ENCODE data around the gene TXNDC9.
"Not testable (repeated sequence)": the region's sequence is repeated elsewhere in the genome, so short reads cannot be mapped to it uniquely, and the experiment has no call there.

Gene TXNDC9

DNA sequence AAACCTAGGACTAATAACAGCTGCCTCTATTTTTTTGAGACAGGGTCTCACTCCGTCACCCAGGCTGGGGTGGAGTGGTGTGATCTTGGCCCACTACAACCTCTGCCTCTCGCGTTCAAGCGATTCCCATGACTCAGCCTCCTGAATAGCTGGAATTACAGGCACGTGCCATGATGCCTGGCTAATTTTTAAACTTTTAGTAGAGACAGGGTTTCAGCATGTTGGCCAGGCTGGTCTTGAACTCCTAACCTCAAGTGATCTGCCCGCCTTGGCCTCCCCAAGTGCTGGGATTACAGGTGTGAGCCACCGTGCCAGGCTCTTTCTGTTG, 18.3 kb downstream of the TXNDC9 start:
- H3K4me1 ChIP-seq (ENCODE audit: control insufficient read depth, insufficient read depth, low read length); H3K27me3 ChIP-seq (ENCODE audit: control insufficient read depth, insufficient read depth, low read length); H3K9me3 ChIP-seq (replicated peaks; ENCODE audit: low read length); H3K9ac ChIP-seq (ENCODE audit: low read depth, low read length); H3K4me3 ChIP-seq (ENCODE audit: low read length); H3K4me2 ChIP-seq (ENCODE audit: low read length): not testable (repeated sequence)
- H3K36me3 ChIP-seq (ENCODE audit: insufficient read depth, low read length): peaks cover 51% of the 10 kb centered on the region

DNA sequence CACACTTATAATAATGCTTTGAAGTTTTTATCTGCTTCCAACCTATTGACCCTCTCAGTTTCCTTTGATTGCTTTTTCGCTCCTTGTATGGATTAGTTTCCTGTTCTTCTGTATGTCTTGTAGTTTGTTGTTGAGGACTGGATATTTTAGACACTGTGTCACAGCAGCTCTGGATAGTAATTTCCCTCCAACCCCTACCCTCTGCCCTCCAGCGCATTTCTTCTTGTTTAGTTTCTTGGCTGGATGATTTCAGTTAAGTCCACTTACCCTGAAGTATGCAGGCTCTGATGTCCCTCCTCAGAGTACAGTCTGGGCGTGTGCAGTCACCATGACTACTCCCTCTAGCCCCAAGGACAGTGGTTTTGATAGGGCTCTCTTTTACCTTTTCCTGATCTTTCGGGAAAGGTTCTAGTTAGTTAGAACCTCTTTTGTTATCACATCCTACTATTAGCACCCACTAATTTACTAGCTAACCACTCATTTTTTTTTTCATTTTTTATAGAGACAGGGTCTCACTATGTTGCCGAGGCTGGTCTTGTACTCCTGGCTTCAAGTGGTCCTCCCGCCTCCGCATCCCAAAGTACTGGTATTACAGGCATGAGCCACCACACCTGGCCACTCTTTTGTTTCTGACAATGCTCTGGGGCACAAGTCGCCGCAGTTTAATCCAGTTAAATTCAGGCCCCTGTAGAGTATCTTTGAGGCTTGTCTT, 18.8 kb downstream of the TXNDC9 start:
- Histone ChIP-seq H3K4me2 (ENCODE audit: low read length) (no peak overlapping the region), H3K36me3 (ENCODE audit: insufficient read depth, low read length) (peaks cover 48% of the 10 kb centered on the region), H3K4me1 (ENCODE audit: control insufficient read depth, insufficient read depth, low read length) (no peaks in the 10 kb centered on the region), H3K4me3 (ENCODE audit: low read length) (no peak overlapping the region), H3K9me3 (replicated peaks; ENCODE audit: low read length) (no peaks in the 10 kb centered on the region), H3K27me3 (ENCODE audit: control insufficient read depth, insufficient read depth, low read length) (no peaks in the 10 kb centered on the region), H3K9ac (ENCODE audit: low read depth, low read length) (no peak overlapping the region)

DNA sequence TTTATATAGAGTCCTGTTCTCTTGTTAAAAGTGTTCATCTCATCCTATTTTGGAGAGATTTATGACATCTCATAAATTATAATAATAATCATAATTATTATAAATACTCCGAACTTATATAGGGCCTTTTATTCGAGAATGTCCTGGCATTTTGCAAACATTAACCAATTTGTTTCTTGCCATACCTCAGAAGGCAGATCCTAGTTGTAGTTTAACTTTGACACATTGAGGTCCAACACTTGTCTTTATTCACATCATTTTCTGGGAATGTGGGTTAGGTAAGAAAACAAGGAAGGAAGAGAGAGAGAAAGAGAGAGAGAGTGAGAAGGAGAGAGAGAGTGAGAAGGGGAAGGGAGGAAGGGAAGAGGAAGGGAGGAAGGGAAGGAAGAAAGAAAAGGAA, 35.0 kb downstream of the TXNDC9 start, which contains the start of gene LYG1:
TSS of gene LYG1 (minus strand) at position 101 of the 400 bp plus-strand sequence. CDS start 5,527 bp downstream, outside the sequence.
- H3K4me1 ChIP-seq (ENCODE audit: control insufficient read depth, insufficient read depth, low read length); H3K4me2 ChIP-seq (ENCODE audit: low read length); H3K36me3 ChIP-seq (ENCODE audit: insufficient read depth, low read length); H3K9me3 ChIP-seq (replicated peaks; ENCODE audit: low read length); H3K4me3 ChIP-seq (ENCODE audit: low read length); H3K27me3 ChIP-seq (ENCODE audit: control insufficient read depth, insufficient read depth, low read length); H3K9ac ChIP-seq (ENCODE audit: low read depth, low read length): not testable (repeated sequence)

DNA sequence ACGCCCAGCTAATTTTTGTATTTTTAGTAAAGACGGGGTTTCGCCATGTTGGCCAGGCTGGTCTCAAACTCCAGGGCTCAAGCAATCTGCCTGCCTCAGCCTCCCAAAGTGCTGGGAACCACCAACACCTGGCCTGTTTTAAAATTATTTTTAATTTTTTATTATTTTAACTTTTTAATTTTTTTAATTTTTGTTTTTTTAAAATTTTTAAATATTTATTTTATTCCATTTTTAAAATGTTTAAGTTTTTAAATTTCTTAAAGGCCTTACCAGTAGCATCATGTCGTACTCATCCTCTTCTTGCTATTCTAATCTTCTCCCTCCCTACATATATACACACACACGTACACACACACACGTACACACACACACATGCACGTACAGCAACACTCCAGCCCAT, 36.6 kb downstream of the TXNDC9 start:
- Histone ChIP-seq H3K27me3 (ENCODE audit: control insufficient read depth, insufficient read depth, low read length) (no peaks in the 10 kb centered on the region), H3K9ac (ENCODE audit: low read depth, low read length) (no peak overlapping the region), H3K36me3 (ENCODE audit: insufficient read depth, low read length) (peaks cover 4% of the 10 kb centered on the region), H3K4me2 (ENCODE audit: low read length) (no peak overlapping the region), H3K9me3 (replicated peaks; ENCODE audit: low read length) (no peaks in the 10 kb centered on the region), H3K4me1 (ENCODE audit: control insufficient read depth, insufficient read depth, low read length) (no peaks in the 10 kb centered on the region), H3K4me3 (ENCODE audit: low read length) (no peak overlapping the region)

DNA sequence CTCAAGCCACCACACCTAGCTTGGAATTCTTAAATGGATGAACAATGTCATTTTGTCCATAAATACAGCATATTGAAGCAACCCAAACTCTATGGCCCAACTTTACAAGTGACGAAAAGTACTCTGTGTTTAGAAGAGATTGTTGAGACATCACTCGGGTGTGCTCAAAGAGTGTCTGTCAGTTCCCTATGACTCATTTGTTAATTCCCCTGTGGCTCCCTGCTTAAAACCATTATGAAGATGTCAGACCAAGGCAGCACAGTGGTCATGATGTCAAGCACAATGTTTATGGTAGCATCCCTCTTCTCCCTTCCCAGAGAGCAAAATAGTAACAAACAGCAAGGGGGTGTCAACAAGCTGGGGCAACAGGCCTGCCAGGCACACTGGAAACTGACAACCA, 38.1 kb downstream of the TXNDC9 start:
- no peaks in the 10 kb centered on the region for H3K27me3 ChIP-seq (ENCODE audit: control insufficient read depth, insufficient read depth, low read length)
- no peak overlapping the region for H3K4me2 ChIP-seq (ENCODE audit: low read length)
- peaks cover 4% of the 10 kb centered on the region for H3K36me3 ChIP-seq (ENCODE audit: insufficient read depth, low read length)
- no peaks in the 10 kb centered on the region for H3K4me1 ChIP-seq (ENCODE audit: control insufficient read depth, insufficient read depth, low read length)
- H3K9ac ChIP-seq (ENCODE audit: low read depth, low read length): no peak overlapping the region
- no peak overlapping the region for H3K4me3 ChIP-seq (ENCODE audit: low read length)
- H3K9me3 ChIP-seq (replicated peaks; ENCODE audit: low read length): no peaks in the 10 kb centered on the region

DNA sequence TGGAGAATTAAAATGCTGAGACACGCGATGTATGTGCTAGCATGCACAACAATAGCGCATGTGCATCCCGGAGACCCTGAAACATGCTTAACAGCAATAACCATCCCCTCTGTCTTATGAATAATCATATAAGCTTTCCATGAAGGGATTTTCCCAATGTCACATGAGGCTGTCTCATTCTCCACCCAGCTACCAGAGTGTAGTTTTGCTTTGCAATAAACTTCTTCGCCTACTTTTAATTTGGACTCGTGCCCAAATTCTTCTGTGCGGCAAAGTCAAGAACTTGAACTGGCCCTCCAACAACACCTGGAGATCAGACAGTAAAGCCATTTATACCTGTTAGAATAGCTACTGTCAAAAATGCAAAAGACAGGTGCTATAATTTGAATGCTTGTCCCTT, 50.6 kb downstream of the TXNDC9 start:
- no peak overlapping the region for H3K9ac ChIP-seq (ENCODE audit: low read depth, low read length)

DNA sequence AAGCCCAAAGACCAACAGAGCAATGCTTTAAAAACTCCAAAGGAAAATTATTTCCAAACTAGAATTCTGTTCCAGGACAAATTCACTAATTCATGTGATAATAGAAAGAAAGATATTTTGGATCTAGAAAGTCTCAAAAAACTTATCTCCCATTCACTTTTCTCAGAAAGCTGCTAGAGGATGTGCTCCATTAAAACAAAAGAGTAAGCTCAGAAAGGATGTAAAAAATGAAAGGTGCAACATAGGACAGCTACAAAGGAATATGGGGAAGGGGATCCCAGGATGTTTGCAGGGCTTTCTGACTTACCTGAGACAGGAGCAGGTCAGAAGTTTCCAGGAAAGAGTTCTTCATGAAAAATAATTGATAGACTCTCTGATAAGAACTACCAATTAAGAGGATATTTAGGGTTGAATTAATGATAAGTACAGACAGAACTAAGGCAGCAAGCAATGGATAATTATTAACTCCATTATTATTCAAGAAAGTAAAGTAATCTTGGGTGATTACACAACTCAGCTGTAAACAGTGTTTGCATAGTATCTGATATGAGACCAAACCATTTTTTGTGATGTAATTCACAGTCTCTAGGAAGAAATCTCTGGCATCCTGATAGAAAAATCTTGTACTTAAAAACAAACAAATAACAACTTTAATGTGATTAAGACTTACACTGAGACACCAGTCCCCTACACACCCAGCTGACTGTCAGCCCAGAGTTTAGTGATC, 56.0 kb downstream of the TXNDC9 start:
- Histone ChIP-seq H3K4me2 (ENCODE audit: low read length) (no peak overlapping the region), H3K9ac (ENCODE audit: low read depth, low read length) (no peak overlapping the region), H3K4me1 (ENCODE audit: control insufficient read depth, insufficient read depth, low read length) (peaks cover 10% of the 10 kb centered on the region), H3K9me3 (replicated peaks; ENCODE audit: low read length) (peaks cover 3% of the 10 kb centered on the region), H3K4me3 (ENCODE audit: low read length) (no peak overlapping the region), H3K27me3 (ENCODE audit: control insufficient read depth, insufficient read depth, low read length) (no peaks in the 10 kb centered on the region), H3K36me3 (ENCODE audit: insufficient read depth, low read length) (no peaks in the 10 kb centered on the region)

More for the DNA sequence above, 50.6 kb downstream of the TXNDC9 start:
- no peak overlapping the region for H3K4me2 ChIP-seq (ENCODE audit: low read length)
- H3K4me3 ChIP-seq (ENCODE audit: low read length): no peak overlapping the region
- H3K36me3 ChIP-seq (ENCODE audit: insufficient read depth, low read length): no peaks in the 10 kb centered on the region
- H3K27me3 ChIP-seq (ENCODE audit: control insufficient read depth, insufficient read depth, low read length): no peaks in the 10 kb centered on the region
- no peaks in the 10 kb centered on the region for H3K9me3 ChIP-seq (replicated peaks; ENCODE audit: low read length)
- no peaks in the 10 kb centered on the region for H3K4me1 ChIP-seq (ENCODE audit: control insufficient read depth, insufficient read depth, low read length)

DNA sequence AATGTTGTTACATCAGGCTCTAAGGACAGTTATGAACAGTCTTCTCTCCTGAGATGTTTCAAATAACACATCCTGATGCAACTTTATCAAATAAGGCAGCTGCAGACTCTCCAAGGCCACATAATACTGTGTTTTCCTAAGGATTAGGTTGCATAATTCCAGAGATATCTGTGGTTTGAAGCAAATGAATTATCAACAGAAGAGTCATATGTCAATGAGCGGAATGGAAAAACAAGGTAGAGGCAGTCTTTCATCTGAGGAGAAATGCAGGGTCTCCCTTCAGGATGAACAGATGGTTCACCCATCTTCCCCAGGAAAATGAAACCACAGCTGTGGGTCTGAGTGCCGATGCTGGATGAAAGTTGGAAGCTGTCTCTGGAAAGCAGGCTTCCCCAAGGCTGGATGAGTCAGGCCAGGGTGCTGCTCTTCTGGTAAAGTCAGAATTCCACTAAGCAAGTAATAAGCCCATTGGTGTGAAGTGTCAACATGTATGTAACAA, 57.3 kb downstream of the TXNDC9 start:
- H3K4me1 ChIP-seq (ENCODE audit: control insufficient read depth, insufficient read depth, low read length): peaks cover 10% of the 10 kb centered on the region
- peak overlapping the region; percentile 58 for H3K4me3 ChIP-seq (ENCODE audit: low read length)
- H3K36me3 ChIP-seq (ENCODE audit: insufficient read depth, low read length): no peaks in the 10 kb centered on the region

DNA sequence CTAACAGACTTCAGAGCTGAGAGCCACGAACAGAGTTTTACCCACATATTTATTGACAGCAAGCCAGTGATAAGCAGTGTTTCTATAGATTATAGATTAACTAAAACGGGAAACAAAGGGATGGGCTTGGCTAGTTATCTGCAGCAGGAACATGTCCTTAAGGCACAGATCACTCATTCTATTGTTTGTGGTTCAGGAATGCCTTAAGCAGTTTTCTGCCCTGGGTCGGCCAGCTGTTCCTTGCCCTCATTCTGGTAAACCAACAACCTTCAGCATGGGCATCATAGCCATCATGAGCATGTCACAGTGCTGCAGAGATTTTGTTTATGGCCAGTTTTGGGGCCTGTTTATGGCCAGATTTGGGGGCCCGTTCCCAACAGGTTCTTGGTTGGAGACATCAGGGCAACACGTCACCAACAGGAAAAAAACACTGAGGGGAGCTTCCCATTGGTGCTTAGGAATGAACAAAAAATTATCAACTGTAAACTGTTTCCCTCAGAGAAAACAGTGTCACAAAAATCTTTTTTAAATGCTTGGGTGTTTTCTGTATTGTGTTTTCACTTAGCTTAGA, 57.9 kb downstream of the TXNDC9 start:
- not testable (repeated sequence) for H3K27me3 ChIP-seq (ENCODE audit: control insufficient read depth, insufficient read depth, low read length); H3K36me3 ChIP-seq (ENCODE audit: insufficient read depth, low read length); H3K9ac ChIP-seq (ENCODE audit: low read depth, low read length); H3K4me3 ChIP-seq (ENCODE audit: low read length); H3K9me3 ChIP-seq (replicated peaks; ENCODE audit: low read length)
- peak overlapping the region; percentile 80 for H3K4me2 ChIP-seq (ENCODE audit: low read length)
- H3K4me1 ChIP-seq (ENCODE audit: control insufficient read depth, insufficient read depth, low read length): peaks cover 10% of the 10 kb centered on the region

More for the DNA sequence above, 57.3 kb downstream of the TXNDC9 start:
- peak overlapping the region; percentile 80 for H3K4me2 ChIP-seq (ENCODE audit: low read length)
- H3K9me3 ChIP-seq (replicated peaks; ENCODE audit: low read length): peaks cover 3% of the 10 kb centered on the region
- no peak overlapping the region for H3K9ac ChIP-seq (ENCODE audit: low read depth, low read length)
- H3K27me3 ChIP-seq (ENCODE audit: control insufficient read depth, insufficient read depth, low read length): no peaks in the 10 kb centered on the region

DNA sequence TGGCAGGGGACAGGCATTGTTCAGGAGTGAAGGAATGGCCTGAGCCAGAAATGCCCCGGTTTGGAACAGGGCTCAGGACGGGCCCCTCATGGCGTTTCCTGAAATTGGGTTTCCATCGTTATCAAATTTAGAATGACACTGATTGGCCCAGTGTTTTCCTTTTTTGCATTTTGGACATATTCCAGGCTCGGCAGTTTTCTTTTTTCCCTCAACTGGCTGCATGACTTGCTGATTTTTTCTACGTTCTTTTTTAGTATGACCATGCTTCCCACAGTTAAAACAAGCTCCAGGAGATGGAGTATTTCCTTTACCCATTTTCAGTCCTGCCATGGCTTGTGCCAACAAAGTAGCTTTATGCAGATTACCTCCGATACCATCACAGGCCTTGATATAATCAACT, 60.3 kb downstream of the TXNDC9 start:
- no peak overlapping the region for H3K9ac ChIP-seq (ENCODE audit: low read depth, low read length)
- peaks cover 10% of the 10 kb centered on the region for H3K4me1 ChIP-seq (ENCODE audit: control insufficient read depth, insufficient read depth, low read length)
- peaks cover 3% of the 10 kb centered on the region for H3K9me3 ChIP-seq (replicated peaks; ENCODE audit: low read length)
- H3K4me2 ChIP-seq (ENCODE audit: low read length): no peak overlapping the region
- no peak overlapping the region for H3K4me3 ChIP-seq (ENCODE audit: low read length)
- no peaks in the 10 kb centered on the region for H3K27me3 ChIP-seq (ENCODE audit: control insufficient read depth, insufficient read depth, low read length)
- H3K36me3 ChIP-seq (ENCODE audit: insufficient read depth, low read length): no peaks in the 10 kb centered on the region

Data from skeletal muscle satellite cell (primary cell).